Sciatic nerve (tissue), 2 donors: ENCODE data around the gene MICB. TPM values are rescaled to one million over a fixed set of nuclear protein-coding genes. Genes with fewer than 3 reads are reported as not detected.
"Not testable (repeated sequence)": the region's sequence is repeated elsewhere in the genome, so short reads cannot be mapped to it uniquely, and the experiment has no call there.

Experiments
- ATAC-seq: fragments of 200-7000 bp; cut with Tn5 transposase; one replicate; pipeline ENCODE4 v1.9.1; 2020; ENCODE audit warnings: mild to moderate bottlenecking, moderate library complexity
- DNase-seq: peaks from one replicate; pipeline ENCODE4 v3.0.0-alpha.2; 2020; ENCODE audit warnings: low spot score
- intact Hi-C: fragments of 100-400 bp; cut with DNase I; formaldehyde crosslinking; loops from one replicate; pipeline ENCODE4 v1.14.2; 2022
- total RNA-seq: library from RNA; stranded (reverse); fragmentation: NEBNext Ultra II Directional; extraction: Animal tissue kit (Norgen Biotek cat#: 25700); gene quantifications from one replicate; pipeline ENCODE4 v1.2.1, GENCODE V29; 2021
- donor health status: DM: no; HTN: no; CAD: no.
- donor health status: DM: no; HTN: no; CAD: no.

MICB gene
- total RNA-seq = 2.9 TPM

GRCh38 chr6:31497531-31498476 is at the start of gene MICB:
Gene MICB, plus strand, starts transcription at chr6:31498145. Its CDS starts 49 bp downstream, at chr6:31498194.
- DNase-seq (peak; percentile 81), ATAC-seq (peak; percentile 64)
- intact Hi-C loops = no loop called here

DNA sequence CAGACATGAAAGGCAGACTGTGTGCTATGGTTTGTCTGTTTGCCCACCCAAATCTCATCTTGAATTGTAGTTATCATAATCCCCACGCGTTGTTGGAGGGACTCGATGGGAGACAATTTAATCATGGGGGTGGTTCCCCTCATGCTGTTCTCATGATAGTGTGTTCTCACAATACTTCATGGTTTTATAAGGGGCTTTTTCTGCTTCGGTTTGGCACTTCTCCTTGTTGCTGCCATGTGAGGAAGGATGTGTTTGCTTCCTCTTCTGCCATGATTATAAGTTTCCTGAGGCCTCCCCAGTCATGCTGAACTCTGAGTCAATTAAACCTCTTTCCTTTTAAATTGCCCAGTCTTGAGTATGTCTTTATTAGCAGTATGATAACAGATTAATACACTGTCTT is 47.2 kb upstream of the MICB start:
- DNase-seq (no peak), ATAC-seq (no peak)
- intact Hi-C loops = no loop called here

GRCh38 chr6:31452859-31453258 is 45.1 kb upstream of the MICB start:
- ATAC-seq (no peak), DNase-seq (no peak)
- intact Hi-C loops = no loop called here

DNA sequence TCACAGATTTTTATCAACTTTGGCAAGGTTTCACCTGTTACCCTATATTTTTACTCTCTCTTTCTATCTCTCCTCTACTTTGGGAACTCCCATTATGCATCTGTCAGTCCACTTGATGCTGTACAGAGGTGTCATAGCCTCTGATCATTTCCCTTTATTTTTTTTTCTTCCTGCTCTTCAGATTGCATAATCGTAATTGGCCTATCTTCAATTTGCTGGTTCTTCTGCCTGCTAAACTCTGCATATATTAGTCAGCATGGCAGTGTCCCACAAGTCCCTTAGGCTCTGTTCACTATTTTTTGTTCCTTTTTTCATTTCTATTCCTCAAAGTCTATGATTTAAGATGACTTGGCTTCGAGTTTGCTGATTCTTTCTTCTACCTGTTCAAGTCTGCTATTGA is 44.7 kb upstream of the MICB start:
- DNase-seq (no peak), ATAC-seq (no peak)
- intact Hi-C loops = no loop called here

DNA sequence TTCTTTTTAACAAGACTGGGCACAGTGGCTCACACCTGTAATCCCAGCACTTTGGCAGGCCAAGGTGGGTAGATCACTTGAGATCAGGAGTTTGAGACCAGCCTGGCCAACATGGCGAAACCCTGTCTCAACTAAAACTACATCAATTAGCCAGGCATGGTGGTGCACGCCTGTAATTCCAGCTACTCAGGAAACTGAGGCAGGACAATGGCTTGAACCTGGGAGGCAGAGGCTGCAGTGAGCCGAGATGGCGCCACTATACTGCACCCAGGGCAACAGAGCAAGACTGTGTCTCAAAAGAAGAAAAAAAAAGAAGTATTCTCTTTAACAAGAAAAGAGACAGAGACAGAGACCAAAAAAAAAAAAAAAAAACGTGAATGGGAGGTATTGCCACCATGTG is 38.1 kb upstream of the MICB start:
- ATAC-seq, intact Hi-C loops, DNase-seq: not testable (repeated sequence)

- no peak for DNase-seq
- ATAC-seq = no peak
- intact Hi-C loops = no loop called here
Observed at GRCh38 chr6:31460361-31461025, 37.5 kb upstream of the MICB start.

GRCh38 chr6:31462026-31462963 is 35.6 kb upstream of the MICB start:
- DNase-seq (no peak), ATAC-seq (peak; percentile 29)
- intact Hi-C loops = no loop called here

GRCh38 chr6:31462964-31463870 is 34.7 kb upstream of the MICB start:
- peak; percentile 93 for ATAC-seq
- intact Hi-C loops = no loop called here
- DNase-seq = peak; percentile 83

DNA sequence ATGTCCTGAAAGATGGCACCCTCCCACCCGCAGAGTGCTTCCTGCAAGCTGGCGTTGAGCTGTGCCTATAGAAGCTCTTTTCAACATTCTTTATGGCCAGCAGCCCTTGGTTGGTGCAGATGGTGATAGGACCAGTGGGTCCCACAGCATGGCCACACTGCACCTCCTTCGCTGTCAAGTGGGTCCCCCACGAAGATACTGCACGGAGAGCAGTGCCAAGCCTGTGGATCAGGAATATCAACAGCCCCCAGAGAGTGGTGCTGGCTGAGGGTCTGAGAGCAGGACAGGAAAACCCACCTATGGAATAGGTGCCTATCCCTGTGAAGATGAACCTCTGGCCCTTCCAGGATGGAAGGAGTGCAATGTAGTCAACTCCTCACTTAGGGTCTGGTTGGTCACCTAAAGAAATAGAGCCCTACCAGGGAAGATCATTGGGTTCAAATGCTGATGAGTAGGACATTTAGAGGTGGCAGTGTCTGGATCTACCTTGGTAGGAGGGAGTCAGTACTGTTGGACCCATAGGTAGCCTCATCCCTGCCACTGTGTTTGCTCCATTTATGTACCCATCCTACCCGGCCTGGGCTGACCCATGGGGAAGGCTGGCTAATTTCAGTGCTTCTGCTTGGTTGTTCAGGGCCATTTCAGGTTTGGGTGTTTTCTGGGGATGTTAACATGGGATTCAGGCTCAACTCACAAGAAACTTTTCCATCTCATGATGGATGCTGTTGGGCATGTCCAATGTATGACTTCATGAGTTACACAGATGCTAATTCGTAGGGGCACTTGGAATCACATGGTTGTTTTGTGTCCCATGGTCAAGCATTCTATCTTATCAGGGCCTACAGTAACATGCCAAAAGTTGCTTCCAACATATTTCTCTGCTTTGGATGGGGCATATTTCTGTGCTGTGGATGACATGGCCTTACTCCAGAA is 33.4 kb upstream of the MICB start:
- ATAC-seq (no peak), DNase-seq (no peak)
- intact Hi-C loops = no loop called here

- no peak for DNase-seq
- no peak for ATAC-seq
- intact Hi-C loops = no loop called here
Observed at GRCh38 chr6:31465185-31465536, 32.8 kb upstream of the MICB start.

DNA sequence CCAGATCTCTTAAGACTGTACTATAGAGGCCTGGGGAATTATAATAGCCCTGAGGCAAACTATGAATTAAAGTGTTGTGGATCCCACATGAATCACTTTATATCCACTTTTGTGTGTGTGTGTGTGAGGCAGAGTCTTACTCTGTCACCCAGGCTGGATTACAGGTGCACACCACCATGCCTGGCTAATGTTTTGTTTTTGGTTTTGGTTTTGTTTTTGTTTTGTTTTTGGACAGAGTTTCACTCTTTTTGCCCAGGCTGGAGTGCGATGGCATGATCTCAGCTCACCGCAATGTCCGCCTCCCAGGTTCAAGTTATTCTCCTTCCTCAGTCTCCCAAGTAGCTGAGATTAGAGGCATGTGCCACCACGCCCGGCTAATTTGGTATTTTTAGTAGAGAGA is 32.2 kb upstream of the MICB start:
- intact Hi-C loops = no loop called here
- ATAC-seq = no peak
- no peak for DNase-seq

DNA sequence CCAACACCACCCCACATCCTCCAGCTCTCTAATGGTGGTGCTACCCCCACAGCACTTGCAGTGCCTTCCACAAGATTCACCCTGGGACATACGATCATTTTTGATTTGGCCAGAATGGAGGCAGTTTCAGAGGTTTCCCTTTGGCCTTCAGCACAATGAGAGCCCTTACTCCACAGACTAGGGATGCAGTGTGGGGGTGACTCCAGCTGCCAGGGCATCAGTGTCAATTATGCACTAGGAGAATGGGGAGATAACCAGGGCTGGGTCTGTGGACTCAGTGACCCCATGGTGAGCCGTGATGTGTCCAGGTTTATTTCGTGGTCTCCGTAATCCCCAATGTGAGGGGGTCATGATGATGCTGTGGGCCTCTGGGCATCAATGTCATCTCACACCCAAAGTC is 31.5 kb upstream of the MICB start:
- DNase-seq (no peak), ATAC-seq (no peak)
- intact Hi-C loops = no loop called here

- no peak for DNase-seq
- no peak for ATAC-seq
- intact Hi-C loops = no loop called here
Observed at GRCh38 chr6:31467151-31467550, 30.8 kb upstream of the MICB start.

DNA sequence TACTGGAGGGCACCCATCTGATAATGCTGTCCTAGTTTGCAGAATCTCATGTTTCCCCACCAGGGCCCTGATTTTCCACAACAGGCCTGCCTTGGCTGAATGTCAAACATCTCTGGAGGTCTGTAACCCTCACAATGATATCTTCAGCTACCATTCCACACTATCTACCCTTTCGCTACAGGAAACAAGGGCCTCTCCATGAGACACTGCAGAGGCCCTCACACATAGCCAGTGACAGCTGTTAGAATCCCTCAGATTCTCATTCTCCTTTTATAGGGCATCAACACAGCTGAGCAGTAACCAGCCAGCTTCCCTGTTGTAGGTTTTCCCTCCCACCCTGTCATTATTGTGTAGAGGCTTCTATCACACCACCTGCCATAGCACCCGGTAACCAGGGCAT is 29.6 kb upstream of the MICB start:
- no peak for ATAC-seq
- intact Hi-C loops = no loop called here
- no peak for DNase-seq

DNA sequence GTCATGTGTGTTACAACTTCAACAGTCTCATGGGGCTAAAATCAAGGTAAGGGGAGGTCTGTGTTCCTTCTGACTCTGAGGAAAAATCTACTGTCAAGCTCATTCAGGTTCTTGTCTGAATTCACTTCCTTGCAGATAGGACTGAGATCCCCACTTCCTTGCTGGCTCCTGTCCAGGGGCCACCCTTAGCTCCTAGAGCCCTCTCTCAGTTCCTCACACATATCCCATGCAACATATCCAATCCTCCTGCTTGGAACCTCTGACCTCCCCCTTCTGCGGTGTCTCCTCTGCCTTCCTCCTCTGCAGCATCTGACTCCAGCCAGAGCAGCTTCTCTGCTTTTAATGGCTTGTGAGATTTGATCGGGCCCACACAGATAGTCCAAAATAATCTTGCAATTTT is 27.1 kb upstream of the MICB start:
- ATAC-seq (no peak), DNase-seq (no peak)
- intact Hi-C loops = no loop called here

GRCh38 chr6:31471711-31472110 is 26.2 kb upstream of the MICB start:
- no peak for ATAC-seq
- DNase-seq = no peak
- intact Hi-C loops = no loop called here

DNA sequence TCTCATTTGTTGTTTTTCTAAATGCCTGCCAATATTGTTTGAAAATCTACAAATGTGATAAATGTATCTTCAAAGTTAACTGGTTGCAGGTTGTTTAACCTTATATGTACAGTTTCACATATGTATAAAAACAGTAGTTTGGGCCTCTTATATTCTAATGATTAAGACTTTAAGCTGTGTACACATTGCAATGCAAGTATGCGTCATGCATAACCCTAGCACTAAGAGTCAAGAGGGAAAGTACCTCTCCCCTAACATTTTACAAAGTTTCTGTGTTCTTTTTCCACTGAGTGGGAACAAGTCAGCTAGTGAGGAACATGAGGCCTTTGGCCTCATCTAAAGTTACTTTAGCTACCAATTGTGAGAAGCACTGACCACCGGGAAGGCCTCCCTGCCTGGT is 25.7 kb upstream of the MICB start:
- intact Hi-C loops = no loop called here
- DNase-seq (no peak), ATAC-seq (no peak)
